ENCODE measurements around the gene DEDD. TPM values are rescaled to one million over a fixed set of nuclear protein-coding genes. Genes with fewer than 3 reads are reported as not detected.

DEDD gene
- total and polyA plus RNA-seq, 2 of the 13 experiments (the other 11 are each of a cell fraction or from before 2014, with no cell fraction given): 12.6 to 27.8 TPM

GRCh38 chr1:161165742-161166668 is 33.5 kb upstream of the DEDD start, which contains the start of gene PPOX (continued):
- TF ChIP-seq HNRNPUL1 (IDR thresholded peaks at IDR 0.05; ENCODE audit: low read depth, low read length) (no peak), ZNF350 (CRISPR knock-in tag; IDR thresholded peaks at IDR 0.05; ENCODE audit: borderline replicate concordance, low read depth) (peak; percentile 53; the same call in 1 of the 2 replicates), ZNF513 (CRISPR knock-in tag; conservative IDR thresholded peaks at IDR 0.05) (no peak), ZNF784 (CRISPR knock-in tag; IDR thresholded peaks at IDR 0.05; ENCODE audit: borderline replicate concordance) (no peak), PBX3 (CRISPR knock-in tag; IDR thresholded peaks at IDR 0.05; ENCODE audit: borderline replicate concordance) (no peak), CERS6 (CRISPR knock-in tag; IDR thresholded peaks at IDR 0.05) (0 out of 2 replicates have a peak, but pooled peaks have one; percentile 11), ZNF788 (CRISPR knock-in tag; IDR thresholded peaks at IDR 0.05; ENCODE audit: borderline replicate concordance) (0 out of 2 replicates have a peak, but pooled peaks have one; percentile 53), ZNF552 (CRISPR knock-in tag; IDR thresholded peaks at IDR 0.05; ENCODE audit: borderline replicate concordance) (0 out of 2 replicates have a peak, but pooled peaks have one; percentile 35), ZNF7 (CRISPR knock-in tag; IDR thresholded peaks at IDR 0.05) (no peak), JUNB (CRISPR knock-in tag; IDR thresholded peaks at IDR 0.05; ENCODE audit: borderline replicate concordance) (no peak), KLF16 (CRISPR knock-in tag; IDR thresholded peaks at IDR 0.05) (peak; percentile 86 to 94; a peak in 3 of 4 replicates), MYNN (CRISPR knock-in tag; IDR thresholded peaks at IDR 0.05; ENCODE audit: low read depth) (no peak), FOXM1 (CRISPR knock-in tag; IDR thresholded peaks at IDR 0.05) (no peak), KDM1A (CRISPR knock-in tag; IDR thresholded peaks at IDR 0.05) (no peak), BHLHE40 (IDR thresholded peaks at IDR 0.05; ENCODE audit: low read length) (peak; percentile 80), ZNF678 (CRISPR knock-in tag; IDR thresholded peaks at IDR 0.05) (no peak), ZNF790 (CRISPR knock-in tag; IDR thresholded peaks at IDR 0.05; ENCODE audit: borderline replicate concordance) (no peak), RNF219 (CRISPR knock-in tag; IDR thresholded peaks at IDR 0.05) (no peak), RFXANK (CRISPR knock-in tag; IDR thresholded peaks at IDR 0.05) (no peak), ZNF253 (CRISPR knock-in tag; IDR thresholded peaks at IDR 0.05; ENCODE audit: borderline replicate concordance) (no peak), KLF11 (CRISPR knock-in tag; IDR thresholded peaks at IDR 0.05) (no peak; the same call in 1 of the 2 replicates), NRL (CRISPR knock-in tag; IDR thresholded peaks at IDR 0.05; ENCODE audit: borderline replicate concordance) (no peak)

Measured in HepG2 (cell line).